Endothelial cell of umbilical vein (primary cell): ENCODE results near the gene SFT2D3. TPM values are rescaled to one million over a fixed set of nuclear protein-coding genes. Genes with fewer than 3 reads are reported as not detected.

Experiments
- BruUV-seq: library from RNA; stranded (reverse); fragments of 400-500 nt; replicated peaks from 2 replicates; lab custom pipeline; 2021; lab: Mats Ljungman, UMichigan
- CTCF ChIA-PET: fragments of 300-600, 350-600 bp; sonication (Branson Sonifier 250); formaldehyde crosslinking; loops from one replicate; lab custom pipeline; 2021; ENCODE audit warnings: antibody characterized with exemption, inconsistent platforms; lab: Charles Lee
- POLR2A ChIA-PET: fragments of 300-600, 350-600 bp; sonication (Branson Sonifier 250); formaldehyde crosslinking; loops from one replicate; lab custom pipeline; 2021; ENCODE audit warnings: antibody characterized with exemption, inconsistent platforms; lab: Charles Lee
- DNase-seq: peaks from one replicate; pipeline ENCODE4 v3.0.0-alpha.2; 2011; ENCODE audit warnings: low read depth, low spot score
- FAIRE-seq: peaks from 2 replicates; lab custom pipeline; 2011; peaks lifted over from hg19 to GRCh38; lab: Jason Lieb, UNC
- H2AFZ ChIP-seq: 2 replicates; pipeline ENCODE4 v1.6.0; 2012; ENCODE audit warnings: low read depth, low read length, control low read depth, inconsistent platforms
- H3K27ac ChIP-seq: 2 replicates; pipeline ENCODE4 v1.5.1; 2011; ENCODE audit warnings: low read depth, mild to moderate bottlenecking, control low read depth, low read length, moderate library complexity; ENCODE audit not compliant: insufficient read depth
- H3K27me3 ChIP-seq, 2 experiments: 2 replicates each; pipeline versions ENCODE4 v1.6.0 to v1.6.1; 2011; ENCODE audit warnings: low read length in 2 of 2, mixed read lengths in 1 of 2; ENCODE audit not compliant: control insufficient read depth in 2 of 2, insufficient read depth in 2 of 2
- H3K36me3 ChIP-seq, 2 experiments: 2 replicates in 1 of 2; 3 replicates in 1 of 2; pipeline ENCODE4 v1.5.1; 2011; ENCODE audit warnings: low read length in 2 of 2, mild to moderate bottlenecking in 1 of 2, moderate library complexity in 1 of 2; ENCODE audit not compliant: control insufficient read depth in 2 of 2, insufficient read depth in 2 of 2; ENCODE audit errors: extremely low read depth in 1 of 2
- H3K4me1 ChIP-seq: 3 replicates; pipeline ENCODE4 v1.5.1; 2011; ENCODE audit warnings: mild to moderate bottlenecking, low read length; ENCODE audit not compliant: control insufficient read depth, insufficient read depth; ENCODE audit errors: extremely low read depth
- H3K4me2 ChIP-seq: 2 replicates; pipeline ENCODE4 v1.6.1; 2011; ENCODE audit warnings: low read length, control low read depth, mixed read lengths; ENCODE audit not compliant: insufficient read depth
- H3K4me3 ChIP-seq, 3 experiments: fragments of 200-600 bp in 1 of 3; sonication (generic), shearing (Covaris generic) in 1 of 3; replicated peaks in 1 of 3; 2 replicates each; pipeline ENCODE4 v1.5.1; 2011 to 2016; ENCODE audit warnings: control low read depth in 3 of 3, low read length in 3 of 3, mild to moderate bottlenecking in 2 of 3, inconsistent platforms in 1 of 3, low read depth in 1 of 3, moderate library complexity in 1 of 3; ENCODE audit not compliant: insufficient read depth in 1 of 3
- H3K79me2 ChIP-seq: 2 replicates; pipeline ENCODE4 v1.6.0; 2012; ENCODE audit warnings: low read length, inconsistent platforms; ENCODE audit not compliant: control insufficient read depth, insufficient read depth
- H3K9ac ChIP-seq: replicated peaks from 2 replicates; pipeline ENCODE3; 2011; ENCODE audit warnings: low read length, control low read depth; ENCODE audit not compliant: insufficient read depth; ENCODE audit errors: extremely low read depth
- H3K9me1 ChIP-seq: replicated peaks from 3 replicates; pipeline ENCODE4 v1.6.0; 2011; ENCODE audit warnings: mild to moderate bottlenecking, low read length; ENCODE audit not compliant: control insufficient read depth, insufficient read depth; ENCODE audit errors: extremely low read depth
- H3K9me3 ChIP-seq: replicated peaks from 2 replicates; pipeline ENCODE4 v1.5.1; 2012; ENCODE audit warnings: low read length, inconsistent platforms; ENCODE audit not compliant: control insufficient read depth, insufficient read depth
- H4K20me1 ChIP-seq: replicated peaks from 2 replicates; pipeline ENCODE3; 2011; ENCODE audit warnings: mild to moderate bottlenecking, low read length; ENCODE audit not compliant: control insufficient read depth, insufficient read depth; ENCODE audit errors: extremely low read depth
- EZH2 ChIP-seq: IDR thresholded peaks from 2 replicates; pipeline ENCODE4 v1.6.1; 2012; ENCODE audit warnings: borderline replicate concordance, low read depth, mild to moderate bottlenecking, moderate library complexity, low read length, inconsistent platforms; ENCODE audit not compliant: severe bottlenecking
- FOS ChIP-seq: IDR thresholded peaks from 2 replicates; pipeline ENCODE4 v1.6.1; 2011; ENCODE audit warnings: mild to moderate bottlenecking, low read length, moderate library complexity, borderline replicate concordance; ENCODE audit not compliant: insufficient read depth
- GATA2 ChIP-seq: IDR thresholded peaks from 2 replicates; pipeline ENCODE4 v1.7.0; 2011; ENCODE audit warnings: low read depth, mild to moderate bottlenecking, moderate library complexity, mixed read lengths, low read length; ENCODE audit not compliant: insufficient read length, insufficient read depth
- JUN ChIP-seq: IDR thresholded peaks from 2 replicates; pipeline ENCODE4 v1.6.1; 2011; ENCODE audit warnings: borderline replicate concordance, low read depth; ENCODE audit not compliant: insufficient read length, insufficient read depth
- MYC ChIP-seq: IDR thresholded peaks from one replicate; pipeline ENCODE4 v1.6.1; 2011; ENCODE audit warnings: mild to moderate bottlenecking, low read depth, low read length
- POLR2A ChIP-seq: IDR thresholded peaks from 2 replicates; pipeline ENCODE4 v1.6.1; 2012; ENCODE audit warnings: low read depth, mild to moderate bottlenecking, control low read depth, low read length
- POLR2AphosphoS5 ChIP-seq: IDR thresholded peaks from 2 replicates; pipeline ENCODE4 v1.6.1; 2012; ENCODE audit warnings: low read depth, mild to moderate bottlenecking, control low read depth, low read length, moderate library complexity; ENCODE audit not compliant: insufficient read depth
- dilution Hi-C: fragments of 300-500 bp; cut with MboI; formaldehyde crosslinking; loops from one replicate; pipeline ENCODE4 v1.15.0; 2019; ENCODE audit warnings: low sequenced_read_pairs; ENCODE audit not compliant: extremely low pct_ligation_motif_present
- intact Hi-C: fragments of 100-400 bp; cut with micrococcal nuclease; formaldehyde crosslinking; loops from one replicate; pipeline ENCODE4 v1.10.0; 2022
- polyA plus RNA-seq, 4 experiments: library from polyadenylated mRNA; depleted of rRNA in 3 of 4; stranded (reverse) in 3 of 4; unstranded in 1 of 4; fragments of >200 nt; gene quantifications; 2 replicates each; pipeline versions ENCODE4 v1.2.1 to v1.2.3, GENCODE V29; 2011 to 2012; ENCODE audit warnings: missing spikeins in 1 of 4
- total RNA-seq: library from RNA; stranded (reverse); gene quantifications from 2 replicates; pipeline ENCODE4 v1.2.3, GENCODE V29; 2021
- TF ChIP-seq, protein P1 (sequence below): IDR thresholded peaks from 2 replicates; pipeline ENCODE4 v1.6.1; 2011; ENCODE audit not compliant: insufficient read depth, insufficient read length
- TF ChIP-seq, protein P2 (sequence below), 2 donors: IDR thresholded peaks; 1 replicate in 1 of 2; 2 replicates in 1 of 2; pipeline ENCODE4 v1.5.1; 2011; ENCODE audit warnings: low read length in 2 of 2, mild to moderate bottlenecking in 2 of 2, moderate library complexity in 2 of 2, control low read depth in 1 of 2, inconsistent platforms in 1 of 2, low read depth in 1 of 2; ENCODE audit not compliant: insufficient read depth in 1 of 2; ENCODE audit errors: extremely low read depth in 1 of 2

The SFT2D3 gene
- total and polyA plus RNA-seq, 2 donors (not counting 3 experiments of a cell fraction or from before 2014, with no cell fraction given) = 4.5 to 4.7 TPM

DNA sequence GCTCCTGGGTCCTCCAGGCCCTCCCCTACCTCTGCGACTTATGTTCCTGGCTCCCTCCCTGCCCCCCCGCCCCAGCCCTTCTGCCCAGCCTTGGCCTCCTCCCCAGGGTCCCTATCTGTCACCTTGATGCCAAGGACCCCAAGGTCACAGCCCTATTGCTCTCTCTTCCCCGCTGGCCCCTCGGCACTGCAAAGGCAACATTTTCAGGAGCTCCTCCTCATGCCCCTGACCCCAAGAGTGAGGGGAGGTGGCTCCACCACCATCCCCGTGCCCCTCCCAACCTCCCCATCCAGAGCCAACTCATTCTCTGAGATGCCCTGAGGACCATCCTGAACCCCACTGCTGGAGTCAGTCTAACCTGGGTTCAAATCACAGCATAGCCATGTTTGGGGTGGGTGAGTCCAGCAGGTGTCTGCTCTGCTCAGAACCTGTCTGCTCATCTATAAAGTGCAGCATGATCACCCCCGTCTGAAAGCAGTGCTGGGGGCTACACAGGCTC is 37.7 kb upstream of the SFT2D3 start:
- Histone ChIP-seq H3K4me1 (peaks cover 55% of the 10 kb centered on the region), H3K4me2 (peak overlapping the region; percentile 31), H3K4me3 (no peak overlapping the region), H4K20me1 (no peaks in the 10 kb centered on the region), H3K27me3 (no peaks in the 10 kb centered on the region), H3K79me2 (no peaks in the 10 kb centered on the region), H3K9me1 (no peaks in the 10 kb centered on the region), H3K27ac (peak overlapping the region; percentile 62), H3K9me3 (no peaks in the 10 kb centered on the region), H2AFZ (peak overlapping the region; percentile 46), H3K36me3 (no peaks in the 10 kb centered on the region), H3K9ac (peak overlapping the region; percentile 41)
- no TSS peak for BruUV-seq
- intact Hi-C loops = loop anchor here (1.0 kb wide), 1 partner anchor 9 kb away; no protein-coding TSS in a partner anchor
- POLR2A ChIA-PET = no interaction called here
- DNase-seq (no peak), FAIRE-seq (no peak)
- dilution Hi-C loops = no loop called here
- no peak for TF ChIP-seq GATA2
- no peak for TF ChIP-seq JUN
- TF ChIP-seq, protein P1, sequence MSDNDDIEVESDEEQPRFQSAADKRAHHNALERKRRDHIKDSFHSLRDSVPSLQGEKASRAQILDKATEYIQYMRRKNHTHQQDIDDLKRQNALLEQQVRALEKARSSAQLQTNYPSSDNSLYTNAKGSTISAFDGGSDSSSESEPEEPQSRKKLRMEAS = no peak
- TF ChIP-seq, protein P2, sequence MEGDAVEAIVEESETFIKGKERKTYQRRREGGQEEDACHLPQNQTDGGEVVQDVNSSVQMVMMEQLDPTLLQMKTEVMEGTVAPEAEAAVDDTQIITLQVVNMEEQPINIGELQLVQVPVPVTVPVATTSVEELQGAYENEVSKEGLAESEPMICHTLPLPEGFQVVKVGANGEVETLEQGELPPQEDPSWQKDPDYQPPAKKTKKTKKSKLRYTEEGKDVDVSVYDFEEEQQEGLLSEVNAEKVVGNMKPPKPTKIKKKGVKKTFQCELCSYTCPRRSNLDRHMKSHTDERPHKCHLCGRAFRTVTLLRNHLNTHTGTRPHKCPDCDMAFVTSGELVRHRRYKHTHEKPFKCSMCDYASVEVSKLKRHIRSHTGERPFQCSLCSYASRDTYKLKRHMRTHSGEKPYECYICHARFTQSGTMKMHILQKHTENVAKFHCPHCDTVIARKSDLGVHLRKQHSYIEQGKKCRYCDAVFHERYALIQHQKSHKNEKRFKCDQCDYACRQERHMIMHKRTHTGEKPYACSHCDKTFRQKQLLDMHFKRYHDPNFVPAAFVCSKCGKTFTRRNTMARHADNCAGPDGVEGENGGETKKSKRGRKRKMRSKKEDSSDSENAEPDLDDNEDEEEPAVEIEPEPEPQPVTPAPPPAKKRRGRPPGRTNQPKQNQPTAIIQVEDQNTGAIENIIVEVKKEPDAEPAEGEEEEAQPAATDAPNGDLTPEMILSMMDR (IDR thresholded peaks at IDR 0.05; ENCODE audit: extremely low read depth in 1 of 2, insufficient read depth in 1 of 2, low read depth in 1 of 2, low read length in 2 of 2) = no peak
- no peak for TF ChIP-seq POLR2AphosphoS5
- no peak for TF ChIP-seq POLR2A
- no peak for TF ChIP-seq FOS
- no peak for TF ChIP-seq EZH2
- TF ChIP-seq MYC = no peak
- CTCF ChIA-PET = interaction anchor here (0.6 to 6.9 kb wide), 7 partner anchors 9 to 265 kb away, joined by 3 to 37 read pairs (median 9); partner anchors contain the start of gene LIMS2
